ENCODE measurements around the gene CD82. TPM values are rescaled to one million over a fixed set of nuclear protein-coding genes. Genes with fewer than 3 reads are reported as not detected.

CD82 gene
- polyA plus RNA-seq, 1 donor (not counting 4 experiments of a cell fraction or from before 2014, with no cell fraction given) = 118 TPM

DNA sequence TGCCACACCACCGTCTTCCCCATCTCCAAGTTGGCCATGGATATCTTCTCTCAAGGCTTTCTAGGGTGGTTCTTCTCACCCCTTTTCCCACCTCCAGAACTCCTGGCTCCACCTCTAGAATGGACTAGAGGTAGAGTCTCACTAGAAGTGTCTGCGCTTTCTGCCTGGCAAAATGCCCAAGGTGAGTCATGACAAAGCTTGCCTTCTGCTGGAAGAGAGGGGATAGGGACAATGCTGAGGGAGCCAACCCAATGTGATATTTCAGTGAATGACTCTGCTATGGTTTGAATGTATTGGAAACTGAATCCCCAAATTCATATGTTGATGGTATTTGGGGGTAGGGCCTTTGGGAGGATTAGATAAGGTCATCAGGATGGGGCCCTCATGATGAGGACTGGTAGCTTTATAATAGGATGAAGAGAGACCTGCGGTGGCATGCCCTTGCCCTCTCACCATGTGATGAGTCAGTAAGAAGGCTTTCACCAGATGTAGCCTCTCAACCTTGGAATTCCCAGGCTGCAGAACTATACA, 4.1 kb upstream of the CD82 start:
- Histone ChIP-seq H3K4me1 (ENCODE audit: control insufficient read depth, extremely low read depth, insufficient read depth, low read length) (peaks cover 53% of the 10 kb centered on the region), H3K27ac (ENCODE audit: control insufficient read depth, insufficient read depth, low read length) (peak overlapping the region; percentile 73), H3K9me3 (ENCODE audit: control insufficient read depth, low read depth, low read length) (no peaks in the 10 kb centered on the region), H3K9ac (ENCODE audit: control insufficient read depth, extremely low read depth, insufficient read depth, low read length) (no peak overlapping the region), H3K9me1 (ENCODE audit: control insufficient read depth, extremely low read depth, insufficient read depth, low read length) (peaks cover 3% of the 10 kb centered on the region), H3K4me3 (ENCODE audit: control insufficient read depth in 2 of 3, extremely low read depth in 1 of 3, insufficient read depth in 2 of 3, low read depth in 1 of 3, low read length in 3 of 3) (peak overlapping the region in 2 of 3 experiments; percentile 22 to 30), H3K36me3 (ENCODE audit: control insufficient read depth in 2 of 2, extremely low read depth in 1 of 2, insufficient read depth in 2 of 2, low read length in 2 of 2) (no peaks in the 10 kb centered on the region), H3K79me2 (ENCODE audit: control insufficient read depth, insufficient read depth, low read length) (peaks cover 8% of the 10 kb centered on the region), H3K27me3 (ENCODE audit: control insufficient read depth, extremely low read depth, insufficient read depth, low read length) (no peaks in the 10 kb centered on the region), H2AFZ (ENCODE audit: control insufficient read depth, low read length) (peak overlapping the region; percentile 44), H4K20me1 (ENCODE audit: control insufficient read depth, extremely low read depth, insufficient read depth, low read length) (no peaks in the 10 kb centered on the region), H3K4me2 (ENCODE audit: control insufficient read depth, extremely low read depth, insufficient read depth, low read depth, low read length) (peak overlapping the region; percentile 80)
- FAIRE-seq = peak; percentile 86
- DNase-seq (ENCODE audit: low read depth, low spot score) = no peak
- no peak for TF ChIP-seq EZH2 (IDR thresholded peaks at IDR 0.05; ENCODE audit: low read length)
- TF ChIP-seq, protein P1, sequence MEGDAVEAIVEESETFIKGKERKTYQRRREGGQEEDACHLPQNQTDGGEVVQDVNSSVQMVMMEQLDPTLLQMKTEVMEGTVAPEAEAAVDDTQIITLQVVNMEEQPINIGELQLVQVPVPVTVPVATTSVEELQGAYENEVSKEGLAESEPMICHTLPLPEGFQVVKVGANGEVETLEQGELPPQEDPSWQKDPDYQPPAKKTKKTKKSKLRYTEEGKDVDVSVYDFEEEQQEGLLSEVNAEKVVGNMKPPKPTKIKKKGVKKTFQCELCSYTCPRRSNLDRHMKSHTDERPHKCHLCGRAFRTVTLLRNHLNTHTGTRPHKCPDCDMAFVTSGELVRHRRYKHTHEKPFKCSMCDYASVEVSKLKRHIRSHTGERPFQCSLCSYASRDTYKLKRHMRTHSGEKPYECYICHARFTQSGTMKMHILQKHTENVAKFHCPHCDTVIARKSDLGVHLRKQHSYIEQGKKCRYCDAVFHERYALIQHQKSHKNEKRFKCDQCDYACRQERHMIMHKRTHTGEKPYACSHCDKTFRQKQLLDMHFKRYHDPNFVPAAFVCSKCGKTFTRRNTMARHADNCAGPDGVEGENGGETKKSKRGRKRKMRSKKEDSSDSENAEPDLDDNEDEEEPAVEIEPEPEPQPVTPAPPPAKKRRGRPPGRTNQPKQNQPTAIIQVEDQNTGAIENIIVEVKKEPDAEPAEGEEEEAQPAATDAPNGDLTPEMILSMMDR (optimal IDR thresholded peaks at IDR 0.05 in 1 of 3, IDR thresholded peaks at IDR 0.05 in 1 of 3, conservative IDR thresholded peaks at IDR 0.05 in 1 of 3; ENCODE audit: extremely low read depth in 1 of 3, insufficient read depth in 2 of 3, low read length in 3 of 3) = no peak
- dilution Hi-C loops (cut with MboI; ENCODE audit: extremely low pct_ligation_motif_present, low sequenced_read_pairs) = no loop called here

DNA sequence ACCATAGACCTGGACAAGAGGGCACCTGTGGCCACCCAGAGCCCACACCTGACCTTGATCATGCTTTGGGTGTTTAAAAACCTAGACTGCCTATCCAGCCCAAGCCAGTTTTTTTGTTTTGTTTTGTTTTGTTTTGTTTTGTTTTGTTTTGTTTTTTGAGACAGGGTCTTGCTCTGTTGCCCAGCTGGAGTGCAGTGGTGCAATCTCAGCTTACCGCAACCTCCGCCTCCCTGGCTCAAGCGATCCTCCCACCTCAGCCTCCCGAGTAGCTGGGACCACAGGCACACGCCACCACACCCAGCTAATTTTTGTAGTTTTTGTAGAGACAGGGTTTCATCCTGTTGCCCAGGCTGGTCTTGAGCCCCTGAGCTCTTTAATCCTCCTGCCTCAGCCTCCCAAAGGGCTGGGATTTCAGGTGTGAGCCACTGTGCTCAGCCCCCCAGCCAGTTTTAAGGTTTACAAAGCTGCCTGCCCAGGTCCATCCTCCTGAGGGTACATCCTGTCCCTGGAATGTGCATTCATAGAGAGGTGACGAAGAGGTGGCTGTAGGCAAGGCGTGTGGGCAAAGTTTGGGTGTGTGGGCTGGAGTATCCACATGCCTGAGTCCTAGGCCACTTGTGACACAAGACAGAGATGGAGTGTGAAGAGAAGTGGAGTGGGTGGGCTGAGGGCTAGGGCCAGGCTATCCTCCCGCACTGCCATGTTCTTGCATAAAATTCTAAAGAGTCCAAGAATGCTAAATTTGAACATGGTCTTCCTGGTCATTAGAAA, 3.3 kb upstream of the CD82 start:
- dilution Hi-C loops (cut with MboI; ENCODE audit: extremely low pct_ligation_motif_present, low sequenced_read_pairs) = no loop called here
- Histone ChIP-seq H3K36me3 (ENCODE audit: control insufficient read depth in 2 of 2, extremely low read depth in 1 of 2, insufficient read depth in 2 of 2, low read length in 2 of 2) (peaks cover 0 to 1% of the 10 kb centered on the region in 2 experiments), H3K4me2 (ENCODE audit: control insufficient read depth, extremely low read depth, insufficient read depth, low read depth, low read length) (peak overlapping the region; percentile 80), H3K9me1 (ENCODE audit: control insufficient read depth, extremely low read depth, insufficient read depth, low read length) (peaks cover 3% of the 10 kb centered on the region), H4K20me1 (ENCODE audit: control insufficient read depth, extremely low read depth, insufficient read depth, low read length) (no peaks in the 10 kb centered on the region), H3K9me3 (ENCODE audit: control insufficient read depth, low read depth, low read length) (no peaks in the 10 kb centered on the region), H3K27me3 (ENCODE audit: control insufficient read depth, extremely low read depth, insufficient read depth, low read length) (no peaks in the 10 kb centered on the region), H3K4me1 (ENCODE audit: control insufficient read depth, extremely low read depth, insufficient read depth, low read length) (peaks cover 61% of the 10 kb centered on the region), H3K79me2 (ENCODE audit: control insufficient read depth, insufficient read depth, low read length) (peaks cover 16% of the 10 kb centered on the region), H2AFZ (ENCODE audit: control insufficient read depth, low read length) (no peak overlapping the region), H3K9ac (ENCODE audit: control insufficient read depth, extremely low read depth, insufficient read depth, low read length) (peak overlapping the region; percentile 10), H3K4me3 (ENCODE audit: control insufficient read depth in 2 of 3, extremely low read depth in 1 of 3, insufficient read depth in 2 of 3, low read depth in 1 of 3, low read length in 3 of 3) (peak overlapping the region in 1 of 3 experiments; percentile 22), H3K27ac (ENCODE audit: control insufficient read depth, insufficient read depth, low read length) (peak overlapping the region; percentile 73)
- DNase-seq (ENCODE audit: low read depth, low spot score) (no peak), FAIRE-seq (no peak)
- TF ChIP-seq, protein P1 (optimal IDR thresholded peaks at IDR 0.05 in 1 of 3, IDR thresholded peaks at IDR 0.05 in 1 of 3, conservative IDR thresholded peaks at IDR 0.05 in 1 of 3; ENCODE audit: extremely low read depth in 1 of 3, insufficient read depth in 2 of 3, low read length in 3 of 3) = no peak
- no peak for TF ChIP-seq EZH2 (IDR thresholded peaks at IDR 0.05; ENCODE audit: low read length)
